Muscle of arm (tissue), 12 donors: ENCODE measurements around the gene NUDT14. TPM values are rescaled to one million over a fixed set of nuclear protein-coding genes. Genes with fewer than 3 reads are reported as not detected.

Source experiments
- DNase-seq: peaks from one replicate; pipeline ENCODE4 v3.0.0-alpha.2; 2013
- polyA plus RNA-seq, 12 donors: library from polyadenylated mRNA; unstranded; fragments of 120-200 nt; gene quantifications; one replicate each; pipeline ENCODE4 v1.2.1, GENCODE V29; 2013; ENCODE audit not compliant: insufficient read length in 12 of 12

Gene NUDT14
- polyA plus RNA-seq, 12 donors, result 9.6 to 21.3 (median 12.9) TPM; not detected in 1

DNA sequence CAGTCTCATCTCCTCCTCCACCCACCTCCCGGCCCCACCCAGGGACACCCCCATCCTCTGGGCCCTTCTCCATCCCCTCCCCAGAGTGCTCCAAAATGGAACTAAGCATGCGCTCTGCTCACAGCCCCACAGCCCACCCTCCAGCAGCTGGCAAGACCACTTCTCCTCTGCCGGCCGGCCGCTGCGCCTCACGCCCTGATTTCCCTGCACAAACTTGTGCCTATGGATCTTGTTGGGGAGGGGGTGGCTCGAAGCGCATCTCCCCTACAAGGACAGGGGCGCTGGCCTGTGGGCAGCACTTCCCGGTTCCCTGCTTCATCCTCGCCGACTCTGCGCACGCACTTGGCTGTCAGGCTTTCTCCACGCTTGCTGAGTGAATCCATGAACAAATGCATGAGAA lies 19.5 kb upstream of the NUDT14 start:
- DNase-seq, result no peak

DNA sequence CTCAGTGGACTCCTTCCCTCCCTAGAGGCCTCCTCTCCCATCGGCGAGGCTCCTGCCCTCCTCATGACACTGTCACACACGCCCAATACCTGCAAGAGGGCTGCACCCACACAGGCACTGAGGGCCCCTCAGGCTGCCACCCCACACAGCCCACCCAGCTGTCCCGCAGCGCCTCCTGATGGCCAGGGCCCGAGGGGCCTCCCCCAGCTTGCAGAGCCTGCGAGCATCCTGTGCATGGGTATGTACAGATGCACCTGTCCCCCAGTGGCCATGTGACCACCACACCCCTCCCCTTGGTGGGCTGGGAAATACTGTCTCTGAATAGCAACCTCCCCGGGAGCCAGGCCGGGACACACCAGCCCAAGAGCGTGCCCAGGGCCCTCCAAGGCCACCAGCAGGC lies 19.0 kb upstream of the NUDT14 start:
- DNase-seq, result no peak

DNA sequence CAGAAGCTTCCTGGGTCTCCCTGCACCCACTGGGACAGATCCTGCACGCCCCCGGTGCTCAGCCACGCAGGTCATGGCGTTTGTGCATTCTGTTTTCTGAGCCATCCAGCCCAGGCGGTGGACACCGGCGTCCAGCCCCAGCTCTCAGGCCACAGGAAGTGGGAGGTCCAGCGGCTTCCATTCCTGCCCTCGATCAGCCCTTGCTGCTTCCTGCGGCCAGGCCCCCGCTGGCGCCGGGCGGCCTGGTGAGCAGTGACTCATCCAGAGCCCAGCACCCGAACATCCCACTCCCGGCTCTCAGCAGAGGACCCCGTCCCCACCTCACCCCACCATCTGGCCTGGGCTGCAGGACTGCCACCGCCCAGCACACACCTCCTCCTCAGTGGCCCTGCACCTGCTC lies 18.0 kb upstream of the NUDT14 start:
- no peak for DNase-seq

DNA sequence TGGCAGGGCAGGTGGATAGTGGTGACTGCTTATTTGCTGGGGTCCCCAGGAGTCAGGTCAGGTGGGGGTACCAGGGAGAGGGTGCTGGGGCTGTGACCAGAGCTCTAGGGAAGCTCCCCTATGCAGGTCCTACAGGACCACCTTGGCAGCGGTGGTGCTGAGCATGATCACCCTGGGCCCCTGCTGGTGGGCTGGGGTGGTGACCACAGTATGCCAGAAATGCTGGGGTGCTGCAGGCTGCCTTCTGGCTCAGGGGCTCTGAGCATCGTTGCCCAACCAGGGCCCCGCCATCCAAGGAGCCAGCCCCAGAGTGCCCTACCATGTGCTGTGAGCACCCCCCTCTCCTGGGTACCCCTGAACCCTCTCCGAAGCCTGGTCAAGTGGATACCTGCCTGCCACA lies 17.5 kb upstream of the NUDT14 start:
- no peak for DNase-seq

DNA sequence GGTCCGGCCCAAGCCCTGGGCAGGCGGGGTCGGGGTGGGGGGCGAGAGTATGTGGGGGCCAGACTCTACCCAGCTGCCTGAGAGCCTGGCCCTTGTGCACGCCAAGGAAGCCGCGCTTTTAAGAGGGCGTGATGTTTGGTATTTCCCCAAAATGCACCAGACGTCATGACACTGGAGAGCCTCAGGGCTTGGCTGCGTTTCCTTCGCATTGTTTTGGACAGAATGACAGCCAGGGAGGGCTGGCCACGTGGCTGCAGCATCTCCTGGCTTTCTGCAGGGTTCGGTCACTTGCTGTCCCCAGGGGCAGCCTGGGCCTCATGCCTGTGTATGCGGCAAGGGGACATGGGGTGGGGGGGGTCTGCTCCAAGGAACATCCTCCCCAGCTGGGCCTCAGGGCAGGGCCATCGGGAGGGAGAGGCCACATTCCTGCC lies 16.1 kb upstream of the NUDT14 start:
- peak; percentile 85 for DNase-seq

DNA sequence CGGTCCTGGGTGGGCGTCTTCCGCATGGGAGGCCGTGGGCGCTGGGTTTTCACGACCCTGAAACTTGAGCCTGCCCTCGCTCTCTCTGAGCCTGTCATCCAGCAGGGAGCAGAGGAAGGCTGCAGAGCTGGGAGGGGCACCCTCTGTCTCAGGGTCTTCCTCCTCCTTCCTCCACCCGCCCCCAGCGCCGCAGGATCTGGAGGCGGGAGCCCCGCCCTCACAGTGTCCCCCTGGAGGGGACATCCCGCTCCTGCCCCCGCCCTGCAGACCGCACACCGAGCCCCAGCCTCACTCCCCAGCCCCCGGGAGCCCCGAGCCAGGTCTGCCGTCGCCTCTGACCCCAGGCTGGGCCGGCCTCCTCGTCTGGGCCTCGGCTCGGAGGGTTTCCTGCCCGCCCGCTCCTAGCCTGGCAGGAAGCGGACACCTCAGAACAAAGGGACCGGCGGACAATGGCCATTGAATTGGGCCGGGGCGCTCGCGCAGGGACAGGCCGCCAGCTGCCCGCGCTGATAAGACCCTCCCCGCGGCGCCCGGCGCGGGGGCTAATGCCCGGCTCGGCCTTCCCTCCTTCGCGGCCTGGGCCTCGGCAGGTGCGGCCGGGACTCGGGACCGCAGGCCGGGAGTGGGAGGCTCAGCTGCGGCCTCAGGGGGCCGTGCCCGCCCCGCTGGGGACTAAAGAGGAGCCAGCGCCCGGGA lies 15.3 kb upstream of the NUDT14 start:
- DNase-seq, result no peak

DNA sequence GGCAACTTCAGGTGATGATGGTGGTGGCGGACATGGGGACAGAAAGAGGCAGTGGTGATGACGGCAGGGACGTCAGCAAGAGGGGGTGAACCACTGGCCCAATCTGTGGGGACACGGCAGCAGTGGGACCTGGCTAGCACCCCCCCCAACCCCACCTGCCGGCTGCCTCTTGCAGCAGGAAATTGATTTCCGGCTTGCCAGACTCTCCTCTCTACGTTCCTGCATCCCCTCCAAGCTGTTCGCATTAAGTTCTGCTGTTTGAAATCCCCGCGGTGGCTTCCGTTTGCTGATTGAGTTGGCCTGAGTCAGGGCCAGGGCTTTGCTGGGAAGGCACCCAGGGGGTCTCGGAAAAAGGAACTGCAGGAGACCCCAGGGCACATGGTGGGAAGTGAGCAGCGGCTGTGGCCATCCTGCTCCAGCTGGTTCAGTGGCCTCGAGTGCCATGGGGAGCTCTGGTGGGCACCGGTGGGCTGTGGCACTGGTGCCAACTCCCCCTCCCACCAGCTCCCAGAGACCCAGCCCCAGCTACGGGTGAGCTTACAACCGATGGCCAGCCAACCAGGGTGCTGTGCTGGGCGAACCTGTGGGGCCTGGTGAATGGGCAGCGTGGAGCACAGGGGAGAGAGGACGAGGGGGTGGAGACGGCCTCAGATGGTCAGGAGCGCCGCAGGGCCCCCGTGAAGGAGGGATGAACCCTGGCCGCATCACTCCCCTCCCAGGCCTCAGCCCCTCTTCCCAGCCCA lies 14.6 kb upstream of the NUDT14 start:
- no peak for DNase-seq

DNA sequence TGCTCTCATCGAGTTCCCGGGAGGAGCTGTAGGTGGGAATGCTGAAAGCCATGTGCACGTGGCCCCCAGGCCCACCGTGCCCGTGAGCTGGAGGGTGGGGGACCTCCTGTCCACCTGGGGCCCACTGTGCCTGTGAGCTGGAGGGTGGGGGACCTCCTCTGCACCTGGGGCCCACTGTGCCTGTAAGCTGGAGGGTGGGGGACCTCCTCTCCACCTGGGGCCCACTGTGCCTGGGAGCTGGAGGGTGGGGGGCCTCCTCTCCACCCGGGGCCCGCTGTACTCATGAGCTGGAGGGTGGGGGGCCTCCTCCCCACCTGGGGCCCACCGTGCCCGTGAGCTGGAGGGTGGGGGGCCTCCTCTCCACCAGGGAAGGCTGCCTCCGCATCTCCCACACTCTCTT lies 13.9 kb upstream of the NUDT14 start:
- DNase-seq, result no peak

DNA sequence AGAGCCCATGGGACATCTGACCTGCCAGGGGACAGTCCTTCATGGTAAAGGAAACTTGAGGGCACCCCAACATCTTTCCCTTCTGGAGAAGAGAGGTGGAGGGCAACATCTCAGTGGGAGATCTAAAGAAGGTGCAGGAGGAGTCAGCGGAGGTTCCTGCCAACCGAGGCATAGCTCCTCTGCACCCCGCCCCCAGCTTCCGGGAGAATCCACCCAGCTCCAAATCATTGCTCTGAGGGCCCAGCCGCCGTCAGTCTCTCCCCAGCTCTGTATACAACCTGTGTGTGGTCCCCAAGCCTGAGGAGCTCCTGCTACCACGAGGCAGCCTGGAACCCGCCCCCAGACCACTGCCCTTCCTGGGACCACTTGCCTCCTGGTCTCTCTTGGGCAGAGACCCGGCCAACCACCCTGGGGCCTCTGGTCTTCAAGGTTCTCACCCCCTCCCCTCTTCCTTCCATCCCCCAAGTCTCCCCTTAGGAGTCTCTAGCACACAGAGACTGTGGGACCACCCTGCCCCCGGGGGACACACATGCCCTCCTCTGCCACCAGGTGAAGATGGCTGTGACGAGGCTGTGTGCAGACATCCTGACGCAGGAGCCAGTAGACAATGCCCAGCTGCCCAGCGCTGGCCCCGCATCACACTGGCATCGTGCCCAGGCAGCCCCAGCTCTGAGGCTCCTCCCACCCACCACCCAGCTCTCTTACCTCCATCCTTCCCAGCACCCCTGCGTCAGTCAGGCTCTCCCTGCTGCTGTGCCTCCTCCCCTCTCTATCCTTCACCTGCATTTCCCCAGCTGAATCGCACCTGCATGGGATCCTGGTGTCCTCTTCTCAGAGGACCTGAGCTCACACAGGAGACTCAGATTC lies 13.0 kb upstream of the NUDT14 start:
- no peak for DNase-seq

DNA sequence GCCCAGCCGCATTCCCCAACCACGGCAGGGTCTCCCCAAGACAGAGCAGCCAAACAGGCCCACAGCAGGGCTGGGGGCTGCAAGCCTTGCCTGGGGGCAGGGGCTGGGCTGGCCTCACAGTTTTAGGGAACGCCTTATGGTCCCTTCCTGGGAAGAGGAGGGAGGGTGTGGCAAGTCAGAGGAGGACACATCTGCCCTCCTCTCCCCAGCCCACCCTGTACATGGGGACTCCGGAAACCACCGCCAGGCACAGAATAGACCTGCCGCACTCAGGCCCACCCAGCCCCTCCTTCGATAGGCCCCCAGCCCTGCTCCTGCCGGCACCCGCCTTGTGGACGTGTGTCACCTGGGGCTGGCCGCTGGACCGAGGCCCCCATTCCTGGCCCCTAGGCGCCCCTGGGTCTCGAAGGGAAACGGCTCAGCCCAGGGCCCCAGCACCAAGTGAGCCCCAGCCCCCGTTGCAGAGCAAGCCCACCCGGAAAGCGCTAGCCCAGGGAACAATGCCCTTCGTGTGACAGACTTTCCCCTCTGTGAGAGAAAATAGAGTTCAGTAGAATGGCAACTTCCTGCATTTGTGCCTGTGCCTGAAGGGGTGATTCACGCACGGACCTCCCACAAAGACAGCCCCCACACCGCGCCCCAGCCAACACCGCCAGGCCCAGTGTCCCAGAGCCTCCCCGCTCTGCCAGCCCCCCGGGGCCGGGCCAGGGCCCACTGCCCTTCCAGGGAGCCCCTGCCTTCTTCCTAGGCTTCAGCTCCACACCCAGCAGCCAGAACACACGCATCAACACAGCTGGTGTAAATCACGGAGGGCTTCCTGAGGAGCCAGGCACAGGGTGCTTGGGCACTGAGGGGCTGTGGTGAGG lies 12.0 kb upstream of the NUDT14 start:
- no peak for DNase-seq

DNA sequence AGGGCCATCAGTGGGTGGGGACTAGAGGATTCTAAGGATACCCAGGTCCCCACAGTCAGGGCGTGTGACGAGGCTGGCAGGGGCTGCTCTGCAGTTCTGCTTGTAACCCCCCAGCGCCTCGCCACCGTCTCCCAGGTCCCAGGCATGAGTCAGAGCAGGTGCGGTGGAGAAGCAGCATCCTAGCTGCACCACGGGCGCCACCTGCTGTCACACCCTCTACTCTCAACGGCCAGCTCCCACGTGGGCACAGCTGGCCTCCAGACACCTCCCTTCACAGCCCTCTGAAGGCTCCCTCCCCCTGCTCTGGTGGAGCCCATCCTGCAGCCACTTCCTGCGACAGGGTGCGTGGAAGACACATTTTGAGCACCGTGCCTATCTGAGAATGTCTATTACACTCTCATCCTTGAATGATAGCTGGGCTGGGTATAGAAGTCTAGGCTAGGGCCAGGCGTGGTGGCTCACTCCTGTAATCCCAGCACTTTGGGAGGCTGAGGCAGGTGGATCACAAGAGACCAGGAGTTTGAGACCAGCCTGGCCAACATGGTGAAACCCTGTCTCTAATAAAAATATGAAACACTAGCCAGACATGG lies 6.9 kb upstream of the NUDT14 start:
- DNase-seq, result no peak

DNA sequence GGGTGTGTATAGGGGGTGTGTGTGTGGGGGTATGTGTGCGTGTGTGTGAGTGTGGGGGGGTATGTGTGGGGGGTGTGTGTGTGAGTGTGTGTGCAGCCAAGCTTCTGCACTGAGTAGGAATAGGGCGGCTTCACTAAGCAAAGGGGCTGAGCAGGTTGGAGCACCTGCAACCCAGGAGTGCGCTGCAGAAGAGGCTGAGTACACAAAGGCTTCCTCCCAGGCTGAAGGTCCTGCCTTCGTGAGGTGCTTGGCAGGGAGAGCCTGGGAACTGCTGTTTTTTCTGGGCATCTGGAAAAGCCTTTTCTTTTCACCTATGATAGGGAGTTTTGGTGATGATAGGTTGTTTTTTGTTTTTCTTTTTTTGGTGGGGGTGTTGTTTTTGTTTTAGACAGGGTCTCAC lies 6.0 kb upstream of the NUDT14 start:
- no peak for DNase-seq

DNA sequence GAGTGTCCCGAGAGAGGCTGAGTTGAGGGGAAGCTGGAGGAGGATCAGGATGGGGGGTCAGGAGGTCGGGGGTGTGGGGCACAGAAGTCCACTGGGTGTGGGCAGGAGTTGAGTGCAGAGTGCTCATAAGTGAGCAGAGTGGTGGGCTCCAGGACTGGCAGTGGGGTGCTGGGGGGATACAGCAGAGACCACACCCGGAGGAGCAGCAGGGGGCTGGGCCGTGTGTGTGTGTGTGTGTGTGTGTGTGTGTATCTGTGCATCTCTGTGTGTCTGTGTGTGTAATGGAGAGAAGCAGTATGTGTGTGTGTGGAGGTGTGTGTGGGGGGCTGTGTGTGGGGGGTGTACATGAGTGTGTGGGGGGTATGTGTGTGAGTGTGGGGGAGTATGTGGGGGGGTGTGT lies 4.9 kb upstream of the NUDT14 start:
- DNase-seq, result no peak

DNA sequence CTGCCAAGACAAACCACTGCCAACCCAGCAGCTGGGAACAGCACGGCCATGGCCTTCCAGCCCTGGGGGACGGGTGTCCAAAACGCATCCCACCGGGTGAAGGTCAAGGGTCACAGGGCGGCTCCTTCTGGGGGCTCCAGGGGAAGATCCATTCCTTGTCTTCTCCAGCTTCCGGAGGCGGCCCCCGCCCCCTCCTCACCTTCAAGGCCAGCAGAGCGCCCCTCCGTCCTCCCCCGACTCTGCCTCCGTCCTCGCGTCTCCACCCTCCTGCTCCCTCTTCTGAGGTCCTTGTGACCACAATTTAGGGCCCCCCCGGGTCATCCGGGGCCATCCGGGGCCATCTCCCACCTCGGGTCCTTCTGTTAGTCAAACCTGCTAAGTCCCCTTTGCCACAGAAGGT lies 3.9 kb upstream of the NUDT14 start:
- no peak for DNase-seq

DNA sequence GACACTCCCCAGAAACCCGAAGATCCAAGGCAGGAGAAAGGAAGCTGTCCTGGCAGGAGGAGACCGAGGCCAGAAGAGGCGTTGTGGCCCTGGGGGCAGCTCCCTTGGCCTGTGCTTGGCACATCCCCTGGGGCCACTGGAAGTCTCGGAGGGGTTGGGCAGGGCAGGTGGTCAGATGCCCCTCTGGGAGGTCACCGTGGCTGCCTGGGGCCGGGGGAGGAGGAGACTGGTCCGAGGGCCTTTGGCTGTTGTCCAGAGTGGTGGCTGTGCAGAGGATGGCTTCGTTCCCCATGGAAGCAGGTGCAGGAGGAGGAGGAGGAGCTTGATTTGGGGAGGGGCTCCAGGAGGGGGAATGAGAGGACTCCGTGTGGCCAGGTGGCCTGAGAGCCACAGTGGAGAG lies 3.3 kb upstream of the NUDT14 start:
- no peak for DNase-seq

DNA sequence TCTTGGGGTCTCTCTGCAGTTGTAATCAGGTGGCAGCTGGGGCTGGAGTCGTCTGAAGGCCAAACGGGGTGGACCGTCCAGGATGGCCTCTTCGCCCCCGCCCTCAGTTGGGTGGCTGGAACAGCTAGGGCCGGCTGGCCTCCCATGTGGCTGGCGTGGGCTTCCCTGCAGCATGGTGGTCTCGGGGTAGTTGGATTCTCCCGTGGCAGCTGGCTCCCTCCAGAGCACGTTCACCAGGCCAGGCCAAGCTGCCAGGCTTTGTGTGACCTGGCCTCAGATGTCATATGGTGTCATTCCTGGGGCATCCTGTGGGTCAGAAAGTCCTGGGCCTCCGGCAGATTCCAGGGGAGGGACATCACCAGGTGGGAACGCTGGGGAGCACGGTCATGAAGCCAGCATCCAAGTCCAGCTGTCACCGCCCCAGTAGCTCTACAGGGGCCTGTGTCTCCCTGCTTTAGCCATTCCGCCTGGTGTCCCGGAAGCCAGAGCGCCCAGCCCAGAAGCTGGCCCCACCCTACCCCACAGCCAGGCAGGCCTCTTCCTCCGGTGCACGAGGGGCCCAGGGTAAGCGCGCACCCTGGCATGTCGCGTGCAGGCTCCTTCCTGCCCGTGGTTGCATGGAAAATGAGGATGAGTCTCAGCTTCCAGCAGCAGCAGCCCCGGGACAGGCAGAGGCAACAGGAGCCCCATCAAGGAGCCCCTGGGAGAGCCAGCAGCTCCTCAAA lies 1.3 kb upstream of the NUDT14 start:
- DNase-seq, result no peak

DNA sequence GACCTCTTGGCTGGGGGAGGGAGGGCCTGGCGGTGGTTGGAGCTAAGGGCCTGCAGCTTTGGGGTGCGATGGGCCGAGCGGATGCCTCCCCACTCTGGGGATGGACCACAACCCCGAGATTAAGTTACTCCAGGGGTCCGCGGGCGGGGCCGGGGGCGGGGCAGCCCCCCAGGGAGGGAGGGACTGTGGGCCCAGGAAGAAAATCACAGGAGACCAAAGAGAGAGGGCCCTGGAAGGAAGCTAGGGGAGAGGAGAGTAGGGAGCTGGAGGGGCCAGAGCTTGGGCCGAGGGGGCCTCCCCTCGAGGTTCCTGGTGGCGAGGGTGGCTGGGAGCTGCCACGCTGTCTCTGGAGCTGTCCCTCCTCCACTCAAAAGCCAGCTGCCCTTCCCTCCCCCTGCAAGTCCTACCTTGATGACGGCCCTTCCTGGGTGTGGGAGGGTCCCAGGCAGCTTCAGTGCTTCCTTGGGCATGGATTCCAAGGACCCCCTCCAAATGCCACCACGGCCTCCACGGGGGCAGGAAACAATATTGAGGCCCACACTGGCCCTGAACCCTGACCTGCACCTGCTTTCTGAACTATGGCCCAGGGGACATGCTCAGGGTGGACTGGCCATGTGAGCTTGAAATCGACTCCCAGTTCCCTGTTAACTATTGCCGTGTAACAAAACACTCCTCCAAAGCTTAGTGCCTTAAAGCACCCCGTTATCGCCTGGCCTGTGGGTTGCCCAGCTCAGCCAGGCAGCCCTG lies 610 bp upstream of the NUDT14 start:
- DNase-seq, result no peak

DNA sequence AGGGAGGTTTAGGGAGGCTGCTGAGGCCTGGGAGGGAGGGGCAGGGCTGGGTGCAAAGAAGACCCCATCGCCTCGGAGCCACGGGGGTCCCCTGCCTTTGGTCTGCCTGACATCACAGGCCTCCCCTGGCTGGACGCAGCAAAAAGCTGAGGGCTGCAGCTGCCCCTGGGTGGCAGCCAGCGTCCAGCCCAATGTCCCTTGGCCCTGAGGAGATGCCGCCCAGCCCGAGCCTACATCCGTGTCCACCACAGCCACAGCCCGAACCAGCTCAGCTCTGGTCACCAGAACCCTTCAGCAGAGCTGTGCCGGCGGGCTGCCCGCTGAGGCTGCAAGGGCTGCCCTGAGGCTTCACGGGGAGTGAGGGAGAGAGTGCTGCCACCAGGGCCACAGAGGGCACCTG lies 1.9 kb downstream of the NUDT14 start:
- DNase-seq, result no peak

DNA sequence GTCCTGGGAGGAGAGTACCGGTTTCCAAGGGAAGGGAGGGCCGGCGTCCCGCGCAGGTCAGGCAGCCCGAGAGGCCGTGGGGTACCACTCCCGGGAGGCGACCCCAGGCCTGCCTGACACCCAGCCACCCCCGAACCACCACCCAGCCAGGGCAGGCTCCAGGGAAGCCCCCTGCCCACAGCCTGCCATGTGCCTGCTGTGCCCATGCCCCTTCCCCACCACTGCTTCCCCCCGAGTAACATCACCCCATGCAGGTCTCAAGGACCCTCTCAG lies 2.3 kb downstream of the NUDT14 start:
- no peak for DNase-seq
